Measurements from ENCODE around the gene CUL1.

- TF ChIP-seq CTCF (IDR thresholded peaks at IDR 0.05) = no peak
- TF ChIP-seq ZFX (IDR thresholded peaks at IDR 0.05; ENCODE audit: borderline replicate concordance) = no peak
These were observed 103.4 kb downstream of the CUL1 start for GRCh38 chr7:148802101-148802493.
